Endodermal cell (in vitro differentiated cells): ENCODE data around the gene CDCP2. TPM values are rescaled to one million over a fixed set of nuclear protein-coding genes. Genes with fewer than 3 reads are reported as not detected.

Experiments
- DNase-seq: peaks from one replicate; pipeline ENCODE4 v3.0.0-alpha.2; 2017
- H3K27ac ChIP-seq: 2 replicates; pipeline ENCODE4 v1.5.1; 2013; ENCODE audit warnings: mild to moderate bottlenecking, low read depth, low read length, moderate library complexity
- H3K27me3 ChIP-seq: 2 replicates; pipeline ENCODE4 v1.6.1; 2013; ENCODE audit warnings: mild to moderate bottlenecking, low read length, moderate library complexity; ENCODE audit not compliant: insufficient read depth, control insufficient read depth, poor library complexity, severe bottlenecking
- H3K36me3 ChIP-seq: 2 replicates; pipeline ENCODE4 v1.7.0; 2013; ENCODE audit warnings: mild to moderate bottlenecking, low read length, moderate library complexity; ENCODE audit not compliant: control insufficient read depth, insufficient read depth
- H3K4me1 ChIP-seq: one replicate; pipeline ENCODE4 v1.7.0; 2013; ENCODE audit warnings: low read length; ENCODE audit not compliant: control insufficient read depth, insufficient read depth
- H3K4me3 ChIP-seq: 2 replicates; pipeline ENCODE4 v1.5.1; 2013; ENCODE audit warnings: mild to moderate bottlenecking, low read length, moderate library complexity
- H3K9ac ChIP-seq: 2 replicates; pipeline ENCODE4 v1.6.1; 2013; ENCODE audit warnings: mild to moderate bottlenecking, low read length, moderate library complexity; ENCODE audit not compliant: poor library complexity, severe bottlenecking; ENCODE audit errors: extremely low read depth
- H3K9me3 ChIP-seq: 2 replicates; pipeline ENCODE4 v1.6.1; 2013; ENCODE audit warnings: mild to moderate bottlenecking, low read length, moderate library complexity; ENCODE audit not compliant: control insufficient read depth
- H3K27ac Mint-ChIP-seq: 2 replicates; pipeline ENCODE4 v1.8.0; 2020; ENCODE audit warnings: mixed read lengths
- H3K27me3 Mint-ChIP-seq: 2 replicates; pipeline ENCODE4 v1.8.0; 2021; ENCODE audit warnings: mild to moderate bottlenecking, mixed read lengths; ENCODE audit not compliant: insufficient read depth
- H3K36me3 Mint-ChIP-seq: 2 replicates; pipeline ENCODE4 v1.8.0; 2020; ENCODE audit warnings: low read depth, mixed read lengths
- H3K4me1 Mint-ChIP-seq: 2 replicates; pipeline ENCODE4 v1.8.0; 2020; ENCODE audit warnings: mixed read lengths
- H3K4me3 Mint-ChIP-seq: 2 replicates; pipeline ENCODE4 v1.8.0; 2020; ENCODE audit warnings: mild to moderate bottlenecking, moderate library complexity, mixed read lengths
- H3K9me3 Mint-ChIP-seq: 2 replicates; pipeline ENCODE4 v1.8.0; 2020; ENCODE audit warnings: mild to moderate bottlenecking, mixed read lengths
- CTCF ChIP-seq: fragments of 200-600 bp; sonication (generic); conservative IDR thresholded peaks from 2 replicates; pipeline ENCODE4 v1.5.0; 2021; ENCODE audit warnings: antibody characterized with exemption, mild to moderate bottlenecking
- WGBS, 2 experiments: methylation state at CpG; one replicate each; pipeline versions ENCODE4 v1.1.5 to v1.1.7; 2013; ENCODE audit warnings: missing lambda C conversion rate in 2 of 2, mixed read lengths in 1 of 2; ENCODE audit not compliant: insufficient coverage in 1 of 2, insufficient read length in 1 of 2; 5-methylcytosine and 5-hydroxymethylcytosine counted together
- total RNA-seq, 2 donors: library from RNA; stranded (reverse); fragmentation: NEBNext Ultra II Directional in 1 of 2; extraction: Animal tissue kit (Norgen Biotek cat#: 25700) in 1 of 2; gene quantifications; 2 replicates in 1 of 2; 3 replicates in 1 of 2; pipeline ENCODE4 v1.2.1, GENCODE V29; 2021

The CDCP2 gene
- total RNA-seq, 2 donors from 2014 or later = not detected

GRCh38 chr1:54122992-54123391 lies 29.8 kb downstream of the CDCP2 start:
- 93 to 95% methylated on average over 6 to 8 of the region's 8 CpGs for WGBS, 2 experiments
- Histone ChIP-seq H3K27ac (no peak overlapping the region), H3K9me3 (no peaks in the 10 kb centered on the region), H3K4me3 (no peak overlapping the region), H3K9ac (no peak overlapping the region), H3K36me3 (no peaks in the 10 kb centered on the region), H3K27me3 (no peaks in the 10 kb centered on the region), H3K4me1 (peaks cover 6% of the 10 kb centered on the region)
- Mint-ChIP-seq H3K27ac (no peak overlapping the region), H3K4me3 (no peak overlapping the region), H3K36me3 (no peaks in the 10 kb centered on the region), H3K9me3 (no peaks in the 10 kb centered on the region), H3K27me3 (peaks cover 5% of the 10 kb centered on the region), H3K4me1 (peaks cover 20% of the 10 kb centered on the region)
- no peak for DNase-seq
- no peak for TF ChIP-seq CTCF

GRCh38 chr1:54122135-54122751 lies 30.6 kb downstream of the CDCP2 start:
- Mint-ChIP-seq H3K27me3 (peaks cover 5% of the 10 kb centered on the region), H3K27ac (peak overlapping the region; percentile 94), H3K4me3 (peak overlapping the region; percentile 51), H3K36me3 (no peaks in the 10 kb centered on the region), H3K4me1 (peaks cover 22% of the 10 kb centered on the region), H3K9me3 (no peaks in the 10 kb centered on the region)
- WGBS, 2 experiments = 65 to 72% methylated on average over 6 to 14 of the region's 14 CpGs
- Histone ChIP-seq H3K9ac (peak overlapping the region; percentile 29), H3K27me3 (no peaks in the 10 kb centered on the region), H3K4me1 (peaks cover 6% of the 10 kb centered on the region), H3K27ac (no peak overlapping the region), H3K9me3 (no peaks in the 10 kb centered on the region), H3K4me3 (no peak overlapping the region), H3K36me3 (no peaks in the 10 kb centered on the region)
- DNase-seq = no peak
- TF ChIP-seq CTCF = no peak

GRCh38 chr1:54121482-54122134 lies 31.2 kb downstream of the CDCP2 start:
- peak; percentile 96 for DNase-seq

More at GRCh38 chr1:54121482-54122134, 31.2 kb downstream of the CDCP2 start:
- Histone ChIP-seq H3K9ac (peak overlapping the region; percentile 29), H3K27ac (no peak overlapping the region), H3K36me3 (no peaks in the 10 kb centered on the region), H3K4me3 (peak overlapping the region; percentile 8), H3K27me3 (no peaks in the 10 kb centered on the region), H3K9me3 (no peaks in the 10 kb centered on the region), H3K4me1 (peaks cover 7% of the 10 kb centered on the region)
- no peaks in the 10 kb centered on the region for H3K9me3 Mint-ChIP-seq
- peak overlapping the region; percentile 94 for H3K27ac Mint-ChIP-seq
- H3K27me3 Mint-ChIP-seq = peaks cover 5% of the 10 kb centered on the region
- WGBS, 2 experiments = 15 to 26% methylated on average over 12 to 36 of the region's 36 CpGs
- TF ChIP-seq CTCF = peak; percentile 92
- H3K4me3 Mint-ChIP-seq = peak overlapping the region; percentile 51
- peaks cover 28% of the 10 kb centered on the region for H3K4me1 Mint-ChIP-seq
- no peaks in the 10 kb centered on the region for H3K36me3 Mint-ChIP-seq
